ENCODE results near the gene BCORL1.

Gene BCORL1

DNA sequence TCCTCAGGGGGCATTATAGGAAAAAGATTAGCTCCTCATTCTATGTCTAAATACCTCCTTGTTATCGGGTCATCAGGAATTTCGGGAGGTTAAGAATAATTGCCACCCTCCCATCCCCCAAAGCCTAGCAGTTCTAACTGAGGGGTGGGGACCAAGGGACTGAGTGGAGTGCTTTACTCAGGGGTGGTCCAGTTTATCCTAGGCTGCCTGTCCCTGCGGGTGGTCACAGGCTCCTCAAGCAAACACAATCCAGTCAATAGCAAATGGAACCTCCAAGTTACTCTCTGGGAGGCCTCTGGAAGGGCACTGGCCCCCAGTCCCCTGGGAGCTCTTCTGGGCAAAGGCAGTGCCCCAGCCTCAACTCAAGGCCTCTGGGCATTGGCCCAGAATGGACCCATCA, 121.2 kb downstream of the BCORL1 start:
- DNase-seq, result no peak

DNA sequence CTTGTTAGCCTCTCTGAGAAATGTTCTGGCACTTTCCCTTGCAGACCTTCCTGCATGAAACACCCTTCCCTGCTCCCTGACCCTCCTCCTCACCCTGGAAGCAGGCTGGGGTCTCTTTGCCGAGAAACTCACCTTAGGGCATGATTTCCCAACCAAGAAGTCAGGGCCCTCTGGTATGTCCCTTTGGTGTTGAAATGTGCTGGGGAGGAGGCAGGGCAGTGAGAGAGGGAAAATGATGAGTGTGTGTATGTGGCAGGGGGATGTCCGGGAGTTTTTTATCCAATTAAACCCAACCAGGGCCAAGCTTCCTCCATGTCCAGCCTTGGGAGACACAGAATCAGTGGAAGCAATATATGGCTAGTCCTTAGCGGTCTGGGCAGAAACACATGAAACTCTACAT, 122.8 kb downstream of the BCORL1 start:
- no peak for DNase-seq

- no peak for DNase-seq
Measured at GRCh38 chrX:130106071-130106470, 123.6 kb downstream of the BCORL1 start.

All from DMS 273 treated with DMSO at 0.1 percent for 48 hours (cell line).